ENCODE measurements around the gene PHOX2B.

Gene PHOX2B

GRCh38 chr4:41748571-41749475 lies at the start of gene PHOX2B:
Gene PHOX2B, minus strand, starts transcription at chr4:41748725. Its CDS starts 115 bp downstream, at chr4:41748610.
- no peak for DNase-seq
- Histone ChIP-seq H3K27ac (no peak within 1 kb of the TSS), H3K27me3 (ENCODE audit: insufficient read depth, low read depth, severe bottlenecking) (no peaks in the 10 kb centered on the region), H3K9me3 (ENCODE audit: severe bottlenecking) (no peaks in the 10 kb centered on the region), H3K4me3 (ENCODE audit: low read depth, low read length) (no peak within 1 kb of the TSS), H3K36me3 (no peaks in the 10 kb centered on the region)
- TF ChIP-seq, protein P1, sequence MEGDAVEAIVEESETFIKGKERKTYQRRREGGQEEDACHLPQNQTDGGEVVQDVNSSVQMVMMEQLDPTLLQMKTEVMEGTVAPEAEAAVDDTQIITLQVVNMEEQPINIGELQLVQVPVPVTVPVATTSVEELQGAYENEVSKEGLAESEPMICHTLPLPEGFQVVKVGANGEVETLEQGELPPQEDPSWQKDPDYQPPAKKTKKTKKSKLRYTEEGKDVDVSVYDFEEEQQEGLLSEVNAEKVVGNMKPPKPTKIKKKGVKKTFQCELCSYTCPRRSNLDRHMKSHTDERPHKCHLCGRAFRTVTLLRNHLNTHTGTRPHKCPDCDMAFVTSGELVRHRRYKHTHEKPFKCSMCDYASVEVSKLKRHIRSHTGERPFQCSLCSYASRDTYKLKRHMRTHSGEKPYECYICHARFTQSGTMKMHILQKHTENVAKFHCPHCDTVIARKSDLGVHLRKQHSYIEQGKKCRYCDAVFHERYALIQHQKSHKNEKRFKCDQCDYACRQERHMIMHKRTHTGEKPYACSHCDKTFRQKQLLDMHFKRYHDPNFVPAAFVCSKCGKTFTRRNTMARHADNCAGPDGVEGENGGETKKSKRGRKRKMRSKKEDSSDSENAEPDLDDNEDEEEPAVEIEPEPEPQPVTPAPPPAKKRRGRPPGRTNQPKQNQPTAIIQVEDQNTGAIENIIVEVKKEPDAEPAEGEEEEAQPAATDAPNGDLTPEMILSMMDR (IDR thresholded peaks at IDR 0.05; ENCODE audit: low read depth, low read length), result no peak

DNA sequence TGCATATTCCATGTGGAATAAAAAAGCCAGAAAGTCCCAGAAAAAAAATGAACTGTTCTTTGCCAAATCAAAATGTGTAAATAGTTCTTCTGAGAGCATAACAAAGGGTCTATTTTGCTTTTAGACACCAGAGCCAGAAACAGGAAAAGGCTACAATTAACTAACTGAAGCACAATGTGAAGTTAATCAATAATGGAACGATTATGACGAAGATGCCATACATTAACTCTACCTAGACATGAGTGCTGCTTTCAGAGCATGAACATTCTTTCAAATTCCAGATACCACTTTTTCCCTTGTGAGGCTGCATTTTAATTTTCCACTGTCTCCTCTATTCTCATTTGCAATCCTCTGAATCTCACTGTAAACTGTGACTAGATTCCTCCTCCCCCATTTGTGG lies 48.7 kb upstream of the PHOX2B start:
- H3K4me3 ChIP-seq (ENCODE audit: low read depth, low read length), result no peak overlapping the region
- no peak for DNase-seq
- H3K27ac ChIP-seq, result peak overlapping the region; percentile 75
- no peaks in the 10 kb centered on the region for H3K27me3 ChIP-seq (ENCODE audit: insufficient read depth, low read depth, severe bottlenecking)
- TF ChIP-seq, protein P1 (IDR thresholded peaks at IDR 0.05; ENCODE audit: low read depth, low read length), result no peak
- H3K36me3 ChIP-seq, result no peaks in the 10 kb centered on the region
- no peaks in the 10 kb centered on the region for H3K9me3 ChIP-seq (ENCODE audit: severe bottlenecking)

DNA sequence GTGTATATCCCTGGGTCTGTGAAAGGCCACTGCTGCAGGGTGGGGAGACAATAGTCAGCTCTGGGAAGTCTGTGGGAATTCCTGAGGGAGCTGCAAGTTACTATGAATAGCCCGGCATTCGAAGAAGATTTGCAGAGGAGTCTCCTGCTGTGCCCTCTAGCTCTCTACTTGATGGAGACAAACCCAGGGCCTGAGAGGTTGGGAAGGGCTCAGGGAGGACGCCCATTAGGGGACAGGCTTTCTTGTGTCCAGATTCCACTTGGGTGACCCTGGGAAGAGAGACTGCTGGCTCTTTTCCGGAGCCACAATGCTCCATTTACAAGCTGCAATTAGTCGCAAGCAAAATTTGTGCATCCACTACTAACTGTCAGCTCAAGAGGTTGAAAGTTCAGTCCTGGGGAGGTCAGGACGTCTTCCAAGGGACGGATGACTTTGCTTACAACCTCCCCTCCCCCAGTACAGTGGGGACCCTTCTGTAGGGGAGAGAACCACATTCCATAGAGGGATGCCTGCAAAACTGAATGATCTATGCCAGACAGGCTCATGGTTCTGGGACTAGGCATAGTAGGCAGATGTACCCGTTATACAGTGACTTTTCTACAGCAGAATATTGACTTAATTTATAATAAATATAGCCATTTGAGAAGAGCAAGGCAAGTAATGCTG lies 48.2 kb upstream of the PHOX2B start:
- TF ChIP-seq, protein P1 (IDR thresholded peaks at IDR 0.05; ENCODE audit: low read depth, low read length), result no peak
- H3K9me3 ChIP-seq (ENCODE audit: severe bottlenecking), result no peaks in the 10 kb centered on the region
- H3K4me3 ChIP-seq (ENCODE audit: low read depth, low read length), result peak overlapping the region; percentile 16
- H3K27ac ChIP-seq, result peak overlapping the region; percentile 75
- no peaks in the 10 kb centered on the region for H3K36me3 ChIP-seq
- no peaks in the 10 kb centered on the region for H3K27me3 ChIP-seq (ENCODE audit: insufficient read depth, low read depth, severe bottlenecking)
- peak; percentile 69 for DNase-seq

GRCh38 chr4:41795796-41796385 lies 47.4 kb upstream of the PHOX2B start:
- Histone ChIP-seq H3K36me3 (no peaks in the 10 kb centered on the region), H3K27ac (peak overlapping the region; percentile 75), H3K4me3 (ENCODE audit: low read depth, low read length) (peak overlapping the region; percentile 16), H3K27me3 (ENCODE audit: insufficient read depth, low read depth, severe bottlenecking) (no peaks in the 10 kb centered on the region), H3K9me3 (ENCODE audit: severe bottlenecking) (no peaks in the 10 kb centered on the region)
- DNase-seq, result peak; percentile 79
- TF ChIP-seq, protein P1 (IDR thresholded peaks at IDR 0.05; ENCODE audit: low read depth, low read length), result no peak

- H3K9me3 ChIP-seq (ENCODE audit: severe bottlenecking), result peaks cover 11% of the 10 kb centered on the region
- H3K36me3 ChIP-seq, result no peaks in the 10 kb centered on the region
- H3K27ac ChIP-seq, result no peak overlapping the region
- no peaks in the 10 kb centered on the region for H3K27me3 ChIP-seq (ENCODE audit: insufficient read depth, low read depth, severe bottlenecking)
- DNase-seq, result no peak
- H3K4me3 ChIP-seq (ENCODE audit: low read depth, low read length), result no peak overlapping the region
- TF ChIP-seq, protein P1 (IDR thresholded peaks at IDR 0.05; ENCODE audit: low read depth, low read length), result no peak
These were observed 43.6 kb upstream of the PHOX2B start for GRCh38 chr4:41792166-41792565.

Data from WERI-Rb-1 (cell line).